H7 (cell line): ENCODE data around the gene MED13L. TPM values are rescaled to one million over a fixed set of nuclear protein-coding genes. Genes with fewer than 3 reads are reported as not detected.

Experiments
- DNase-seq: peaks from one replicate; pipeline ENCODE4 v3.0.0; 2012
- H3K27me3 ChIP-seq: 2 replicates; pipeline ENCODE4 v1.6.0; 2011; ENCODE audit warnings: mild to moderate bottlenecking, low read length; ENCODE audit not compliant: control insufficient read depth, insufficient read depth
- H3K36me3 ChIP-seq: replicated peaks from 2 replicates; pipeline ENCODE4 v1.5.1; 2011; ENCODE audit warnings: low read length; ENCODE audit not compliant: control insufficient read depth, insufficient read depth
- H3K4me3 ChIP-seq: 2 replicates; pipeline ENCODE4 v1.5.1; 2011; ENCODE audit warnings: low read depth, mild to moderate bottlenecking, control low read depth, low read length, moderate library complexity; ENCODE audit not compliant: insufficient read depth
- total RNA-seq: library from RNA; depleted of rRNA; stranded (reverse); fragments of >200 nt; shearing (Covaris generic); gene quantifications from 2 replicates; pipeline ENCODE4 v1.2.3, GENCODE V29; 2014

The MED13L gene
- total RNA-seq, 1 experiment from 2014 or later, result 39.7 TPM

- Histone ChIP-seq H3K4me3 (no peak overlapping the region), H3K36me3 (no peaks in the 10 kb centered on the region), H3K27me3 (no peaks in the 10 kb centered on the region)
- no peak for DNase-seq
Observed at GRCh38 chr12:116116650-116117424, 160.7 kb downstream of the MED13L start.

GRCh38 chr12:116113398-116114130 lies 163.9 kb downstream of the MED13L start:
- no peak overlapping the region for H3K4me3 ChIP-seq
- no peaks in the 10 kb centered on the region for H3K27me3 ChIP-seq
- DNase-seq, result no peak
- H3K36me3 ChIP-seq, result no peaks in the 10 kb centered on the region

GRCh38 chr12:116106870-116107269 lies 170.6 kb downstream of the MED13L start:
- no peaks in the 10 kb centered on the region; the same call in 1 of the 2 replicates for H3K36me3 ChIP-seq
- DNase-seq, result no peak
- H3K4me3 ChIP-seq, result no peak overlapping the region
- no peaks in the 10 kb centered on the region for H3K27me3 ChIP-seq

- no peak for DNase-seq
- Histone ChIP-seq H3K36me3 (no peaks in the 10 kb centered on the region; the same call in 1 of the 2 replicates), H3K27me3 (no peaks in the 10 kb centered on the region), H3K4me3 (no peak overlapping the region)
Observed at GRCh38 chr12:116104167-116104767, 173.2 kb downstream of the MED13L start.

- no peak overlapping the region for H3K4me3 ChIP-seq
- DNase-seq, result no peak
- no peaks in the 10 kb centered on the region; the same call in 1 of the 2 replicates for H3K36me3 ChIP-seq
- H3K27me3 ChIP-seq, result no peaks in the 10 kb centered on the region
Observed at GRCh38 chr12:116101991-116102390, 175.5 kb downstream of the MED13L start.

- H3K27me3 ChIP-seq, result no peaks in the 10 kb centered on the region
- H3K36me3 ChIP-seq, result no peaks in the 10 kb centered on the region; the same call in 1 of the 2 replicates
- no peak for DNase-seq
Observed at GRCh38 chr12:116099652-116100432, 177.7 kb downstream of the MED13L start.

GRCh38 chr12:116096874-116097273 lies 180.6 kb downstream of the MED13L start:
- Histone ChIP-seq H3K4me3 (no peak overlapping the region), H3K36me3 (no peaks in the 10 kb centered on the region), H3K27me3 (no peaks in the 10 kb centered on the region)
- DNase-seq, result no peak

More at GRCh38 chr12:116099652-116100432, 177.7 kb downstream of the MED13L start:
- no peak overlapping the region for H3K4me3 ChIP-seq

GRCh38 chr12:116094475-116094874 lies 183.0 kb downstream of the MED13L start:
- no peak for DNase-seq
- Histone ChIP-seq H3K4me3 (no peak overlapping the region), H3K36me3 (no peaks in the 10 kb centered on the region), H3K27me3 (no peaks in the 10 kb centered on the region)

- no peaks in the 10 kb centered on the region for H3K36me3 ChIP-seq
- no peak overlapping the region for H3K4me3 ChIP-seq
- no peaks in the 10 kb centered on the region for H3K27me3 ChIP-seq
- no peak for DNase-seq
Observed at GRCh38 chr12:116093915-116094314, 183.6 kb downstream of the MED13L start.

GRCh38 chr12:116092776-116093175 lies 184.7 kb downstream of the MED13L start:
- Histone ChIP-seq H3K27me3 (no peaks in the 10 kb centered on the region), H3K4me3 (no peak overlapping the region), H3K36me3 (no peaks in the 10 kb centered on the region)
- no peak for DNase-seq

GRCh38 chr12:116092162-116092561 lies 185.3 kb downstream of the MED13L start:
- no peaks in the 10 kb centered on the region for H3K27me3 ChIP-seq
- H3K36me3 ChIP-seq, result no peaks in the 10 kb centered on the region
- H3K4me3 ChIP-seq, result no peak overlapping the region
- no peak for DNase-seq

GRCh38 chr12:116091579-116091978 lies 185.9 kb downstream of the MED13L start:
- Histone ChIP-seq H3K27me3 (no peaks in the 10 kb centered on the region), H3K36me3 (no peaks in the 10 kb centered on the region), H3K4me3 (no peak overlapping the region)
- no peak for DNase-seq

- H3K4me3 ChIP-seq, result no peak overlapping the region
- no peak for DNase-seq
- no peaks in the 10 kb centered on the region for H3K27me3 ChIP-seq
- H3K36me3 ChIP-seq, result no peaks in the 10 kb centered on the region
Observed at GRCh38 chr12:116090516-116090915, 187.0 kb downstream of the MED13L start.

- H3K36me3 ChIP-seq, result no peaks in the 10 kb centered on the region
- no peaks in the 10 kb centered on the region for H3K27me3 ChIP-seq
- no peak overlapping the region for H3K4me3 ChIP-seq
- no peak for DNase-seq
Observed at GRCh38 chr12:116089080-116089479, 188.4 kb downstream of the MED13L start.
